Measurements from ENCODE around the gene SCAPER.
"Not testable (repeated sequence)": the region's sequence is repeated elsewhere in the genome, so short reads cannot be mapped to it uniquely, and the experiment has no call there.

SCAPER gene

DNA sequence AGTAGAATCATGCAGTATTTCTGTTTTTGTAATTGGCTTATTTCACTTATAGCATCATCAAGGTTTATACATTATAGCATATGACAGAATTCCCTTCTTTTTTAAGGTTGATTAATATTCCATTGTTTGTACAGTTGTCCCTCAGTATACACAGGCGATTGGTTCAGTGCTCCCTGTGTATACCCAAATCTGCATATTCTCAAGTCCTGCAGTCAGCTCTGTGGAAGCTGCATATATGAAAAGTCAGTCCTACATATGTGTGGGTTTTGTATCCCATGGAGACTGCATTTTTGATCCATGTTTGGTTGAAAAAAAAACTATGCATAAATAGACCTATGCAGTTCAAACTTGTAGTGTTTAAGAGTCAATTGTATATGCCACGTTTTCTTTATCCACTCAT, 440.9 kb downstream of the SCAPER start:
- no peak for DNase-seq

- DNase-seq: no peak
Observed at GRCh38 chr15:76460871-76461270, 444.3 kb downstream of the SCAPER start.

GRCh38 chr15:76460347-76460746, 444.8 kb downstream of the SCAPER start:
- DNase-seq: no peak

DNA sequence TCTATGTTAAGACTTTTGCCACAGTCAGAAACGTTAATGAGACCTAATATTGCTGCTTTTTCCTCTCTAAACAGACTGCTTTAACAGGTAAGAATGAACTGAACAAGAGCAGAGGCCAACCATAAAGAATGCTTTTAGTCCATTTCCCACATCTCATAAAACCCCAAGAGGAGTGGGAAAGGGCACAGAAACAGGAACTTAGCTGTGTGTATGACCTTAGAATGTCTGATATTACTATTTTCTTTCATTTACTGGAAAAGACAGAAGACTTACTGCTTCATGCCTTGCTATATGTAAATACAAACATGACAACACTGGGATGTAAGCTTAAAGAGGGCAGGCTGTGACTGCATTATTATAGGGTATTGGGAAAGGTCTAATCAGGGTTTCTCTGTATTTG, 453.6 kb downstream of the SCAPER start:
- DNase-seq: no peak

DNA sequence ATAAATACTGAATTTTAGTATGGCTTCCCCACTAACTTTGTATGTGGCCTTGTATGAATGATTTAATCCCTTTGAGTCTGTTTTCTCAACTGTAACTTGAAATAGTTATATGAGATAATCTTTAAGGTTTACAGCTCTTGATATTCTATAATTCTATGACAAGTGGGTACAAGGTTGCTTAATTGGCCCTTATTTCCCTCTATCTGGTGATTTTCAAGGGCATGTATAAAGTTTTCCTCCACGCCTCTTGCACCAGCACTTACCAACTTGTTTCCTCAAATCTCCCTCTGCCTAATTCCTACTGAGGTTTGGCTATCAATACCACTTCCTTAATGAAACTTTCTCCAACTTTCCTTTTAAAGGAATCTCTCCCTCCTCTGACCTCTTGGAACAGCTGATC, 455.7 kb downstream of the SCAPER start:
- no peak for DNase-seq

- DNase-seq: no peak
Observed at GRCh38 chr15:76448755-76449154, 456.4 kb downstream of the SCAPER start.

GRCh38 chr15:76447728-76448441, 457.3 kb downstream of the SCAPER start:
- no peak for DNase-seq

GRCh38 chr15:76440441-76440840, 464.7 kb downstream of the SCAPER start:
- DNase-seq: no peak

DNA sequence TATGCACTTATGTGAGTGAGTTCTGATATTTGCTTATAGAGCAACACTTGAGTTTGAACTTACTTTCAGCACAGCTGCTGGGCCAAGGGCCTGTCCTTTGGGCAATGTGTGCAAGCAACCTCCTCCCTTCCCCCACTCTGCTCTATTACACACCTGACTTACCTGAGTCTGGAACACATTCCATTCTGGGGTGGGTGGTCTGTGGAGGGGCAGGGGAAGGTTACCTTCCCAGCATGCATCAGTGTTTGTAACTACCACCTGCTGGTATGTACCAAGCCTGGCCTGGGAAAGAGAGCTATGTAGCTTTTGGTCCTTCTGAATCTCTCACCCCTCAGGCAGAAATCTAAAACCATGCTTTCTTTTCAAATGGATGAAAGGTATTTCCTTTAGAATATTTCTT, 465.6 kb downstream of the SCAPER start:
- no peak for DNase-seq

DNA sequence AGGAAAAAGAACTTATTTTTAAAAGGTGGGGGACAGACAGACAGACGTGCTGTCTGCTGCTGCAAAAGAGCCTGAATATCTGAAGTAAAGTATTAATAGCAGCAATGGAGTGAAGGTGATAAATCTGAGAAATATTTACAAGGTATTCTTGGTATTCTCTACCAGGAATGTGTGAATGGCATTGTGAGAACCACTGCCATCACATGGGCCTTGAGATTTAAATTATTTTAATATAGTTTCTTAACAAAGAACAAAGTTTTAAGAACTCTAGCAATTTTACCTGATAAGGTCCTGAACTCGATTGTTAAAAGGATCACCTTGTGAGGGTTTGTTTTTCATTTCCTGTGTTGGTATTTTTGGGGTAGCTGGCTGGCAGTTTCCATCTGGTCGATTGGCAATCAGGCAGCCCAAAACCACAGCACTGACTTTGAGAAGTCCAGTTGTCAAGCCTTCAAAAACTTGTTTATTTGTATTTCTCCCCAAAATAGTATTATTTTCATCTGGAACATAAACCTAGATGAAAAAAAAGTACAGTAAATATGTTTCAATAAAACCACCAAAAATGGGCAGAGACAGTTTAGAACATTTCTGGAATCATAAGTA, 471.2 kb downstream of the SCAPER start:
- peak; percentile 15 for DNase-seq

- DNase-seq: not testable (repeated sequence)
Observed at GRCh38 chr15:76433036-76433435, 472.1 kb downstream of the SCAPER start.

DNA sequence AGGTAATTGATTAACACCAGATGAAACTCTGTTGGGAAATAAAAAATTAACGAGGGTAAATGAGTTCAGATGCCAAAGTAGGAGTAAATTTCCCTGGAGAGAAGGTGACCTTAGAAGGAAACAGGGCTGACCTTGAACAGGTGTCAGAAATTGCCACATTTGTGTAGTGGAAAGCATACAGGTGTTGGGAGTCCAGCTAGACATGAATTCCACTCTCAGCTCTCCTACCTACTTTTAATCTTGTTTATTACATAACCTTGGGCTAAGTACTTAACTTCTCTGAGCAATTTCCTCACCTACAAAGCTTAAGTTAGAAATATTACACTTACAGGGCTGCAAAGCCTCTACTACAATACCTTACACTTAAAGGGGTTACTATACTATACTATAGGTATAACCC, 472.5 kb downstream of the SCAPER start:
- no peak for DNase-seq

DNA sequence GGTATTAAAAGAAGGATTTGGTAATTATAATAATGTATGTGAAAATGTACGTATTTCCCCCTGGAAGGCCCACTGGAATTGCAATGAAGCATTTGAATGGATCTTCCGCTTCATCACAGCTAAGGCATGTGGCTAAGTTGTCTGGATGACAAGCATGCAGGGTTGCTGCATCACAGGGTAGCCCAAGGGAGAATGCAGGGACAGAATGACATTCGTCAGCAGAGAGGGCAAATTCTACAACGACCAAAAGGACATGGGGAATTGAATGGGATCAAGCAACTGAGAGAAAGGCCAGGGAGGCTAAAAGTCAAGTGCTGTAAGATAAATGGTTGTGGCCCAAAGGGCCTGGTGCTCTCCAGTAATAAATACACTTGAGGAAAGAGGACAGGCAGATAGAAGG, 473.2 kb downstream of the SCAPER start:
- no peak for DNase-seq

GRCh38 chr15:76430711-76431110, 474.4 kb downstream of the SCAPER start:
- not testable (repeated sequence) for DNase-seq

GRCh38 chr15:76429661-76430060, 475.5 kb downstream of the SCAPER start:
- DNase-seq: no peak

GRCh38 chr15:76426941-76427340, 478.2 kb downstream of the SCAPER start:
- no peak for DNase-seq

- DNase-seq: no peak
Observed at GRCh38 chr15:76418352-76419140, 486.6 kb downstream of the SCAPER start.

DNA sequence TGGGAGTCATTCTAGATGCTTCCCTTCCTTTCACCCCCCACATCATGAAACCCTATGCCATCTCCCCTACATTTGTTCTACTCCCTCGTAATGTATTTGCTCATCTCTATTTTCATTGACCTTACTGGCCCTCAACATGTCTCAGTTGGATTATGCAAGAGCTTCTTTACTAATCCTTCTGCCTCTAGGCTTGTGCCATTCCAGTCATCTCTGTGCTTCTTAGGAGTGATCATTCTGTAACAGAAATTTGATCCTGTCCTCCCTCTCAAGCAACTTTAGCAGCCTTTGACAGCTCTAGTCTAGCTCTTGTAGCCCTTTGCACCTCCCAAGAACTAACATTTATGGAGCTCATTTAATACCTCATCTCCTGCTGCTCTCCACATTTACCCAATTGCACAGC, 503.9 kb downstream of the SCAPER start:
- no peak for DNase-seq

GRCh38 chr15:76398317-76399104, 506.6 kb downstream of the SCAPER start:
- no peak for DNase-seq

DNA sequence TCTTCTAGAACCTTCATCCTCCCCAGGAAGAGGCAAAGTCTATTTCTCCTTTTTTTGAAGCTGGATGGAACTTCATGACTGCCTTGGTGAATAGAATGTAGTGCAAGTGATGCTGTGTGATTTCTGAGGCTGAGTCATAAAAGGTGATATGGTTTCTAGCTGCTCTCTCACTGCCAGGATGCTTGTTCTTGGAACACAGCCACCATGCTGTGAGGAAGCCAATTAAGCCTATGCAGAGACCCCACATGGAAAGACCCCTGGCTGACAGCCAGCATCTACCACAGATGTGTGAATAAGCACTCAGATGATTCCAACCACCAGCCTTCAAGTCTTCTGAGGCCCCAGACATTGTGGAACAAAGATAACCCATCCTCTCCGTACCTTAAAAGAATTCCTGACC, 511.5 kb downstream of the SCAPER start:
- no peak for DNase-seq

DNA sequence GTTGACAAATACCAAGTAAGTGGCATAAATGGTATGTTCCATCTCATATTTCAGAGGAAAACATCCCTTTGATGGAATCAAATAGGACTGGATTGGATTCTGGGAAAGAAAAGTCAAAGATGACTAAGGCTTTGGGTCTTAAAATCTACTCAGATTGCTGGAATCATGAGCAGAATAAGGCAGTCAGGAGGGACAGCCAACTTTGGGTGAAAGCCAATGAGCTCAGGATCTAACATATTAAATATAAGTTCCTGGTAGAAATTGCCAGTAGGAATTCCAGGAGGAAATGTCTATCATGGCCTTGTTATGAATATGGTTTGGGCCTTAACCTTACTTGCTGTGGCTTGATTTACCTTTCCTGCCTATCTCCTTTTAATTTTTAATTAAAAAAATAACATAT, 513.3 kb downstream of the SCAPER start:
- no peak for DNase-seq

GRCh38 chr15:76391309-76391708, 513.8 kb downstream of the SCAPER start:
- DNase-seq: no peak

GRCh38 chr15:76390571-76390970, 514.6 kb downstream of the SCAPER start:
- DNase-seq: no peak
